ENCODE measurements around the gene DST.

DNA sequence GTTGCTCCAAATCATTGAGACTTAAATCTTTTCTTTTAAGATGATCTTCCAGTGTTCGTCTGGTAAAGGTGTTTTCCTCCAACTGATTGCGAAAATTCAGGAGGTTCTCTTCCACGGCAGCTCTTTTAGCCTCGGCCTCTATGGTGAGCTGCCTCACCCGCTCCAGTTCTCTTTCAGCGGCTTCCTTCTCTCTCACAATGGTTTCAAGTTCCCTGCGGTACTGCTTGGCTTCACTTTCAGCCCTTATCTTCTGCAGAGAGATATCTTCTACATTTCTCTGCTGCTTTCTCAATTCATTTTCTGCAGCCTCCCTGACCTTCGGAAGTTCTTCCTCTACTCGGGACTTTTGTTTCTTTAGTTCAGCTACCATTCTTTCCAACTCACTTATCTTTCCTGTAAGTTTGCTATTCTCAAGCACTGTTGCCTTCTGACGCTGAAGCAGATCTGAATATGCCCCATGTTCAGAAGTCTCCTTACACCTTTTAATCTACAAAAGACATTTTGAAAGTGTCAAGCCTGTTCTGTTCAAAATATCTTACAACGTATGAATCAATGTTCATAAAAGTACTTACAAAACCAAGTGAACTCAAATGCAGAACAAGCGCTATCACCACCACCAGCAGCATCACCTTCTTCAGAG is 22.3 kb downstream of the DST start:
- TF ChIP-seq, protein P1, sequence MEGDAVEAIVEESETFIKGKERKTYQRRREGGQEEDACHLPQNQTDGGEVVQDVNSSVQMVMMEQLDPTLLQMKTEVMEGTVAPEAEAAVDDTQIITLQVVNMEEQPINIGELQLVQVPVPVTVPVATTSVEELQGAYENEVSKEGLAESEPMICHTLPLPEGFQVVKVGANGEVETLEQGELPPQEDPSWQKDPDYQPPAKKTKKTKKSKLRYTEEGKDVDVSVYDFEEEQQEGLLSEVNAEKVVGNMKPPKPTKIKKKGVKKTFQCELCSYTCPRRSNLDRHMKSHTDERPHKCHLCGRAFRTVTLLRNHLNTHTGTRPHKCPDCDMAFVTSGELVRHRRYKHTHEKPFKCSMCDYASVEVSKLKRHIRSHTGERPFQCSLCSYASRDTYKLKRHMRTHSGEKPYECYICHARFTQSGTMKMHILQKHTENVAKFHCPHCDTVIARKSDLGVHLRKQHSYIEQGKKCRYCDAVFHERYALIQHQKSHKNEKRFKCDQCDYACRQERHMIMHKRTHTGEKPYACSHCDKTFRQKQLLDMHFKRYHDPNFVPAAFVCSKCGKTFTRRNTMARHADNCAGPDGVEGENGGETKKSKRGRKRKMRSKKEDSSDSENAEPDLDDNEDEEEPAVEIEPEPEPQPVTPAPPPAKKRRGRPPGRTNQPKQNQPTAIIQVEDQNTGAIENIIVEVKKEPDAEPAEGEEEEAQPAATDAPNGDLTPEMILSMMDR (IDR thresholded peaks at IDR 0.05; ENCODE audit: low read depth, low read length, poor library complexity, severe bottlenecking) = no peak
- TF ChIP-seq EZH2phosphoT487 (IDR thresholded peaks at IDR 0.05; ENCODE audit: borderline replicate concordance, low read length) = no peak

Data from DOHH2 (cell line).